ENCODE results near the gene LENG8. TPM values are rescaled to one million over a fixed set of nuclear protein-coding genes. Genes with fewer than 3 reads are reported as not detected.

LENG8 gene
- total and polyA plus RNA-seq, 10 of the 15 experiments (the other 5 are each of a cell fraction or from before 2014, with no cell fraction given), result 2.3 to 145 (median 34.4) TPM

GRCh38 chr19:54421169-54421516, 27.9 kb upstream of the LENG8 start (continued):
- TF ChIP-seq CBX5 (IDR thresholded peaks at IDR 0.05; ENCODE audit: low read depth), result no peak
- TF ChIP-seq ATF3 (IDR thresholded peaks at IDR 0.05; ENCODE audit: borderline replicate concordance, extremely low read depth, low read depth, low read length), result no peak
- TF ChIP-seq POLR2A (IDR thresholded peaks at IDR 0.05; ENCODE audit: low read depth, low read length), result no peak
- no peak for TF ChIP-seq MTA3 (IDR thresholded peaks at IDR 0.05; ENCODE audit: borderline replicate concordance, low read length)
- TF ChIP-seq ZNF622 (IDR thresholded peaks at IDR 0.05), result no peak
- no peak for TF ChIP-seq ZNF207 (IDR thresholded peaks at IDR 0.05; ENCODE audit: borderline replicate concordance)
- no peak for TF ChIP-seq GATAD2B (conservative IDR thresholded peaks at IDR 0.05; ENCODE audit: low read depth)

- intact Hi-C loops (cut with micrococcal nuclease; ENCODE audit: unreplicated experiment) (no loop called here), in situ Hi-C loops (cut with MboI) (no loop called here)
- ATAC-seq, result no peak
- FAIRE-seq, result no peak
- ChIA-PET CTCF (no interaction called here), POLR2A (no interaction called here), SMC1A (ENCODE audit: uncharacterized antibody, unreplicated experiment) (no interaction called here), RAD21 (ENCODE audit: unreplicated experiment) (no interaction called here)
- no peaks in the 10 kb centered on the region; a peak in 2 of 4 replicates for H3K27me3 ChIP-seq (replicated peaks in 1 of 2; ENCODE audit: control insufficient read depth in 2 of 2, insufficient read depth in 2 of 2, low read length in 1 of 2)
- no peaks in the 10 kb centered on the region for H3K9me3 ChIP-seq (replicated peaks; ENCODE audit: control insufficient read depth, insufficient read depth, low read length)
- no peak for TF ChIP-seq ASH2L (IDR thresholded peaks at IDR 0.05; ENCODE audit: borderline replicate concordance, low read depth)
- TF ChIP-seq KAT2A (conservative IDR thresholded peaks at IDR 0.05; ENCODE audit: control insufficient read depth, low read depth, low read length), result no peak
- no peak for TF ChIP-seq PML (IDR thresholded peaks at IDR 0.05; ENCODE audit: low read length)
- no peak for TF ChIP-seq NR2C2 (IDR thresholded peaks at IDR 0.05; ENCODE audit: borderline replicate concordance, control insufficient read depth, insufficient read length, low read depth)
- no peak for TF ChIP-seq NR2C1 (IDR thresholded peaks at IDR 0.05)
- no peak for TF ChIP-seq EGR1 (IDR thresholded peaks at IDR 0.05; ENCODE audit: borderline replicate concordance in 1 of 2, low read depth in 2 of 2, low read length in 2 of 2)
- no peak for TF ChIP-seq E4F1 (IDR thresholded peaks at IDR 0.05; ENCODE audit: borderline replicate concordance, partially characterized antibody)
- no peak for TF ChIP-seq MYB (IDR thresholded peaks at IDR 0.05; ENCODE audit: borderline replicate concordance, low read depth, low read length)
- TF ChIP-seq MYC (IDR thresholded peaks at IDR 0.05; ENCODE audit: insufficient read depth, insufficient read length, insufficient replicate concordance, low read length, severe bottlenecking), result no peak
- H3K9ac ChIP-seq (ENCODE audit: control insufficient read depth, insufficient read depth, low read length), result no peak overlapping the region
- no peaks in the 10 kb centered on the region for H3K36me3 ChIP-seq (ENCODE audit: control insufficient read depth in 2 of 2, insufficient read depth in 2 of 2, low read length in 1 of 2)
- H3K4me3 ChIP-seq, result no peak overlapping the region
- no TSS peak for BruUV-seq (replicated peaks)
- H4K20me1 ChIP-seq (ENCODE audit: control insufficient read depth, insufficient read depth), result no peaks in the 10 kb centered on the region
- WGBS (ENCODE audit: insufficient coverage, insufficient replicate concordance, low lambda C conversion rate, missing lambda C conversion rate), result 15% methylated on average over 7 of the region's 7 CpGs
- no peaks in the 10 kb centered on the region for H3K79me2 ChIP-seq (ENCODE audit: control insufficient read depth, insufficient read depth, low read length)
- no peak for DNase-seq (ENCODE audit: low read depth, low spot score)
- no peak overlapping the region for H3K4me2 ChIP-seq (ENCODE audit: control insufficient read depth, insufficient read depth)
- H3K4me1 ChIP-seq (ENCODE audit: control insufficient read depth, insufficient read depth, low read length), result peaks cover 8% of the 10 kb centered on the region
- H2AFZ ChIP-seq (ENCODE audit: control insufficient read depth, low read depth, low read length), result no peak overlapping the region
- H3K27ac ChIP-seq (ENCODE audit: control insufficient read depth, insufficient read depth), result no peak overlapping the region
Measured at GRCh38 chr19:54421521-54421920, 27.5 kb upstream of the LENG8 start.

Data from GM12878 (cell line).